AG04449 (cell line): ENCODE data around the gene DYNC1H1.

Source experiments
- CTCF ChIA-PET: fragments of 350-600 bp; formaldehyde crosslinking; extraction: SDS; loops from one replicate; lab custom pipeline; 2021; ENCODE audit warnings: antibody characterized with exemption; lab: Yijun Ruan, JAX
- POLR2A ChIA-PET: fragments of 400-600, 350-600 bp; formaldehyde crosslinking; extraction: SDS; loops from one replicate; lab custom pipeline; 2020; ENCODE audit warnings: antibody characterized with exemption, inconsistent platforms; lab: Yijun Ruan, JAX
- DNase-seq: peaks from one replicate; pipeline ENCODE4 v3.0.0-alpha.2; 2010; ENCODE audit warnings: low read depth, low spot score
- H3K4me3 ChIP-seq: 2 replicates; pipeline ENCODE4 v1.5.1; 2011; ENCODE audit warnings: low read depth, mild to moderate bottlenecking, control low read depth, low read length
- CTCF ChIP-seq: IDR thresholded peaks from one replicate; pipeline ENCODE4 v1.5.1; 2011; ENCODE audit warnings: mild to moderate bottlenecking, moderate library complexity, low read length, control low read depth, inconsistent platforms; ENCODE audit not compliant: insufficient read depth; ENCODE audit errors: missing control alignments

The DYNC1H1 gene

GRCh38 chr14:101928415-101928841 lies 35.9 kb upstream of the DYNC1H1 start:
- no peak overlapping the region for H3K4me3 ChIP-seq
- POLR2A ChIA-PET, result no interaction called here
- CTCF ChIA-PET, result interaction anchor here (5.2 kb wide), 1 partner anchor 158 kb away, joined by 23 read pairs; no protein-coding TSS in a partner anchor
- DNase-seq, result no peak
- TF ChIP-seq CTCF, result no peak

GRCh38 chr14:101929096-101929495 lies 35.3 kb upstream of the DYNC1H1 start:
- no peak for DNase-seq
- no peak overlapping the region for H3K4me3 ChIP-seq
- CTCF ChIA-PET, result interaction anchor here (1.0 to 5.2 kb wide), 2 partner anchors 32 to 159 kb away, joined by 3 to 23 read pairs; no protein-coding TSS in a partner anchor
- POLR2A ChIA-PET, result no interaction called here
- no peak for TF ChIP-seq CTCF

- DNase-seq, result no peak
- TF ChIP-seq CTCF, result no peak
- no peak overlapping the region for H3K4me3 ChIP-seq
- POLR2A ChIA-PET, result no interaction called here
- CTCF ChIA-PET, result interaction anchor here (1.0 to 5.2 kb wide), 2 partner anchors 31 to 159 kb away, joined by 3 to 23 read pairs; no protein-coding TSS in a partner anchor
Measured at GRCh38 chr14:101929946-101930345, 34.4 kb upstream of the DYNC1H1 start.

- no peak overlapping the region for H3K4me3 ChIP-seq
- ChIA-PET CTCF (no interaction called here), POLR2A (no interaction called here)
- no peak for DNase-seq
- TF ChIP-seq CTCF, result no peak
Measured at GRCh38 chr14:101932673-101933072, 31.7 kb upstream of the DYNC1H1 start.

- POLR2A ChIA-PET, result interaction anchor here (0.7 kb wide), 1 partner anchor 15 kb away, joined by 4 read pairs; no protein-coding TSS in a partner anchor
- no peak overlapping the region for H3K4me3 ChIP-seq
- TF ChIP-seq CTCF, result no peak
- DNase-seq, result no peak
- CTCF ChIA-PET, result no interaction called here
Measured at GRCh38 chr14:101933209-101933608, 31.2 kb upstream of the DYNC1H1 start.

- CTCF ChIA-PET, result interaction anchor here (1.1 kb wide), 1 partner anchor 37 kb away, joined by 3 read pairs; no protein-coding TSS in a partner anchor
- DNase-seq, result no peak
- POLR2A ChIA-PET, result no interaction called here
- H3K4me3 ChIP-seq, result no peak overlapping the region
- TF ChIP-seq CTCF, result no peak
Measured at GRCh38 chr14:101934601-101935150, 29.7 kb upstream of the DYNC1H1 start.
